H1 (cell line): ENCODE measurements around the gene PUSL1. TPM values are rescaled to one million over a fixed set of nuclear protein-coding genes. Genes with fewer than 3 reads are reported as not detected.

Experiments
- CTCF ChIA-PET: fragments of 300-600 bp; sonication (Branson Sonifier 250); formaldehyde crosslinking; loops from one replicate; lab custom pipeline; 2021; ENCODE audit not compliant: partially characterized antibody; lab: Charles Lee
- POLR2A ChIA-PET: fragments of 300-600 bp; sonication (Branson Sonifier 250); formaldehyde crosslinking; loops from one replicate; lab custom pipeline; 2021; ENCODE audit warnings: inconsistent platforms; ENCODE audit not compliant: partially characterized antibody; lab: Charles Lee
- DNase-seq, 2 experiments: peaks; one replicate each; pipeline versions ENCODE4 v3.0.0 to v3.0.0-alpha.2; 2010 to 2022; ENCODE audit warnings: low spot score in 2 of 2, low read depth in 1 of 2, mixed read lengths in 1 of 2
- FAIRE-seq: peaks from 2 replicates; lab custom pipeline; 2011; peaks lifted over from hg19 to GRCh38; lab: Jason Lieb, UNC
- H2AFZ ChIP-seq: 2 replicates; pipeline ENCODE4 v1.8.1; 2012; ENCODE audit warnings: low read length, inconsistent platforms
- H2AK5ac ChIP-seq: 2 replicates; pipeline ENCODE4 v1.6.1; 2013; ENCODE audit warnings: low read depth, low read length
- H2BK120ac ChIP-seq: replicated peaks from 2 replicates; pipeline ENCODE3; 2013; ENCODE audit warnings: low read depth, low read length, inconsistent platforms
- H2BK12ac ChIP-seq: 2 replicates; pipeline ENCODE4 v1.6.1; 2013; ENCODE audit warnings: low read depth, low read length
- H2BK15ac ChIP-seq: 2 replicates; pipeline ENCODE4 v1.6.1; 2013; ENCODE audit warnings: low read length
- H2BK20ac ChIP-seq: 2 replicates; pipeline ENCODE4 v1.6.1; 2013; ENCODE audit warnings: low read length
- H2BK5ac ChIP-seq: 2 replicates; pipeline ENCODE4 v1.6.1; 2013; ENCODE audit warnings: low read depth, low read length
- H3K14ac ChIP-seq: 2 replicates; pipeline ENCODE4 v1.6.1; 2013; ENCODE audit warnings: inconsistent platforms; ENCODE audit not compliant: insufficient read length
- H3K18ac ChIP-seq: 2 replicates; pipeline ENCODE4 v1.6.1; 2013; ENCODE audit warnings: low read length; ENCODE audit errors: extremely low read depth
- H3K23ac ChIP-seq: 2 replicates; pipeline ENCODE4 v1.6.1; 2013; ENCODE audit warnings: inconsistent platforms; ENCODE audit not compliant: insufficient read length
- H3K23me2 ChIP-seq: 2 replicates; pipeline ENCODE4 v1.6.1; 2013; ENCODE audit warnings: low read depth, low read length
- H3K27ac ChIP-seq: 2 replicates; pipeline ENCODE4 v1.6.1; 2011; ENCODE audit warnings: low read depth, low read length, inconsistent platforms
- H3K27me3 ChIP-seq, 4 experiments: replicated peaks in 1 of 4; 1 replicate in 1 of 4; 2 replicates in 3 of 4; pipeline versions ENCODE4 v1.6.1 to v1.8.1; 2011 to 2013; ENCODE audit warnings: low read length in 3 of 4, mild to moderate bottlenecking in 3 of 4, inconsistent platforms in 2 of 4, mixed read lengths in 2 of 4, moderate library complexity in 1 of 4; ENCODE audit not compliant: control insufficient read depth in 3 of 4, insufficient read depth in 3 of 4; ENCODE audit errors: extremely low read depth in 1 of 4
- H3K36me3 ChIP-seq, 4 experiments: 2 replicates each; pipeline versions ENCODE4 v1.6.1 to v1.8.1; 2011 to 2013; ENCODE audit warnings: mild to moderate bottlenecking in 4 of 4, low read length in 3 of 4, moderate library complexity in 2 of 4, control low read depth in 1 of 4, inconsistent platforms in 1 of 4; ENCODE audit not compliant: insufficient read depth in 4 of 4, control insufficient read depth in 2 of 4
- H3K4ac ChIP-seq: replicated peaks from 2 replicates; pipeline ENCODE3; 2013; ENCODE audit warnings: low read length, low read depth, mixed read lengths, inconsistent platforms; ENCODE audit not compliant: insufficient read length
- H3K4me1 ChIP-seq, 4 experiments: replicated peaks in 1 of 4; 1 replicate in 1 of 4; 2 replicates in 3 of 4; pipeline versions ENCODE4 v1.6.1 to v1.8.1; 2011 to 2013; ENCODE audit warnings: low read length in 3 of 4, inconsistent platforms in 2 of 4, mixed read lengths in 1 of 4; ENCODE audit not compliant: insufficient read depth in 4 of 4, control insufficient read depth in 3 of 4
- H3K4me2 ChIP-seq, 2 experiments: 2 replicates each; pipeline versions ENCODE4 v1.6.1 to v1.8.1; 2011 to 2013; ENCODE audit warnings: low read depth in 2 of 2, low read length in 2 of 2, control low read depth in 1 of 2, inconsistent platforms in 1 of 2, mild to moderate bottlenecking in 1 of 2; ENCODE audit not compliant: insufficient read depth in 1 of 2
- H3K4me3 ChIP-seq, 4 experiments: fragments of 200-600, 300-600 bp in 1 of 4; sonication (generic), shearing (Covaris generic), sonication (Bioruptor Twin) in 1 of 4; 2 replicates each; pipeline versions ENCODE4 v1.5.1 to v1.8.1; 2011 to 2016; ENCODE audit warnings: low read length in 4 of 4, low read depth in 3 of 4, control low read depth in 2 of 4, inconsistent platforms in 2 of 4, mild to moderate bottlenecking in 2 of 4, mixed read lengths in 1 of 4, moderate library complexity in 1 of 4; ENCODE audit not compliant: insufficient read depth in 2 of 4; ENCODE audit errors: extremely low read depth in 1 of 4
- H3K56ac ChIP-seq: replicated peaks from 2 replicates; pipeline ENCODE3; 2013; ENCODE audit warnings: low read depth, mild to moderate bottlenecking, mixed read lengths, low read length, inconsistent platforms; ENCODE audit not compliant: insufficient read length
- H3K79me1 ChIP-seq: 2 replicates; pipeline ENCODE4 v1.6.1; 2013; ENCODE audit warnings: low read depth, low read length, control low read depth
- H3K79me2 ChIP-seq, 2 experiments: 2 replicates each; pipeline versions ENCODE4 v1.6.1 to v1.8.1; 2012 to 2013; ENCODE audit warnings: low read length in 2 of 2, mild to moderate bottlenecking in 2 of 2, inconsistent platforms in 1 of 2; ENCODE audit not compliant: insufficient read depth in 2 of 2, control insufficient read depth in 1 of 2
- H3K9ac ChIP-seq, 4 experiments: replicated peaks in 1 of 4; 1 replicate in 1 of 4; 2 replicates in 3 of 4; pipeline versions ENCODE4 v1.6.1 to v1.8.1; 2011 to 2013; ENCODE audit warnings: low read depth in 3 of 4, low read length in 3 of 4, control low read depth in 2 of 4, mild to moderate bottlenecking in 2 of 4, moderate library complexity in 2 of 4, inconsistent platforms in 1 of 4; ENCODE audit errors: extremely low read depth in 1 of 4
- H3K9me3 ChIP-seq, 2 experiments: 2 replicates each; pipeline versions ENCODE4 v1.6.1 to v1.8.1; 2012 to 2013; ENCODE audit warnings: mild to moderate bottlenecking in 2 of 2, moderate library complexity in 2 of 2, control low read depth in 1 of 2, inconsistent platforms in 1 of 2, low read depth in 1 of 2, low read length in 1 of 2, mixed read lengths in 1 of 2; ENCODE audit not compliant: insufficient read depth in 2 of 2
- H4K20me1 ChIP-seq, 2 experiments: replicated peaks in 1 of 2; 2 replicates each; pipeline versions ENCODE3 to v1.8.1; 2011 to 2013; ENCODE audit warnings: inconsistent platforms in 2 of 2, low read length in 2 of 2, mild to moderate bottlenecking in 1 of 2; ENCODE audit not compliant: insufficient read depth in 2 of 2, control insufficient read depth in 1 of 2
- H4K5ac ChIP-seq: 2 replicates; pipeline ENCODE4 v1.6.1; 2013; ENCODE audit warnings: low read length, low read depth, mixed read lengths, inconsistent platforms; ENCODE audit not compliant: insufficient read length
- H4K8ac ChIP-seq: 2 replicates; pipeline ENCODE4 v1.8.0; 2013; ENCODE audit warnings: mild to moderate bottlenecking, moderate library complexity, low read length, inconsistent platforms; ENCODE audit not compliant: insufficient read depth; ENCODE audit errors: extremely low read depth
- H4K91ac ChIP-seq: replicated peaks from 2 replicates; pipeline ENCODE3; 2013; ENCODE audit warnings: low read length, mixed read lengths, inconsistent platforms; ENCODE audit not compliant: insufficient read length
- ATF2 ChIP-seq: IDR thresholded peaks from 2 replicates; pipeline ENCODE4 v1.6.1; 2012; ENCODE audit warnings: low read length, inconsistent platforms
- GTF2F1 ChIP-seq: IDR thresholded peaks from 2 replicates; pipeline ENCODE4 v1.6.1; 2012; ENCODE audit warnings: low read depth, low read length, improper control_type of control experiment, borderline replicate concordance
- KDM5A ChIP-seq: fragments of 200-600 bp; IDR thresholded peaks from 2 replicates; pipeline ENCODE4 v1.7.1; 2012; ENCODE audit warnings: mild to moderate bottlenecking, low read length, inconsistent platforms, mixed read lengths
- NANOG ChIP-seq: IDR thresholded peaks from 2 replicates; pipeline ENCODE4 v1.6.1; 2011; ENCODE audit warnings: low read length, low read depth, mild to moderate bottlenecking, inconsistent platforms; ENCODE audit not compliant: insufficient read depth, poor library complexity, severe bottlenecking
- PHF8 ChIP-seq: fragments of 200-600 bp; sonication (generic); conservative IDR thresholded peaks from 2 replicates; pipeline ENCODE4 v1.7.1; 2012; ENCODE audit warnings: low read depth, mild to moderate bottlenecking, inconsistent platforms, low read length, moderate library complexity
- SIX5 ChIP-seq: IDR thresholded peaks from 2 replicates; pipeline ENCODE4 v1.6.1; 2011; ENCODE audit warnings: mild to moderate bottlenecking, low read depth, low read length
- TEAD4 ChIP-seq: IDR thresholded peaks from 2 replicates; pipeline ENCODE4 v1.6.1; 2012; ENCODE audit warnings: low read depth, low read length, inconsistent platforms, mixed read lengths
- WGBS, 2 experiments: shearing (Covaris generic) in 1 of 2; methylation state at CpG; one replicate each; pipeline versions ENCODE4 v1.1.6 to v1.1.7; 2013 to 2015; ENCODE audit warnings: low lambda C conversion rate in 2 of 2, mixed read lengths in 2 of 2, inconsistent platforms in 1 of 2, low coverage in 1 of 2, missing lambda C conversion rate in 1 of 2; ENCODE audit not compliant: insufficient replicate concordance in 2 of 2, insufficient coverage in 1 of 2, insufficient read length in 1 of 2; ENCODE audit errors: extremely low coverage in 1 of 2, missing lambda C conversion rate in 1 of 2; 5-methylcytosine and 5-hydroxymethylcytosine counted together
- polyA plus RNA-seq, 7 experiments: library from polyadenylated mRNA; depleted of rRNA in 3 of 7; stranded (reverse) in 5 of 7; unstranded in 2 of 7; fragments of >200 nt in 5 of 7; fragments of 200-250 nt in 2 of 7; gene quantifications; 1 replicate in 5 of 7; 2 replicates in 1 of 7; 4 replicates in 1 of 7; pipeline versions ENCODE4 v1.2.1 to v1.2.3, GENCODE V29; 2011 to 2013; ENCODE audit warnings: missing spikeins in 2 of 7, mixed read lengths in 2 of 7
- total RNA-seq: library from RNA; stranded (reverse); fragmentation: NEBNext Ultra II Directional; extraction: Animal tissue kit (Norgen Biotek cat#: 25700); gene quantifications from 2 replicates; pipeline ENCODE4 v1.2.1, GENCODE V29; 2021

Gene PUSL1
- total and polyA plus RNA-seq, 2 of the 8 experiments (the other 6 are each of a cell fraction or from before 2014, with no cell fraction given) = 38.8 to 87.4 TPM

DNA sequence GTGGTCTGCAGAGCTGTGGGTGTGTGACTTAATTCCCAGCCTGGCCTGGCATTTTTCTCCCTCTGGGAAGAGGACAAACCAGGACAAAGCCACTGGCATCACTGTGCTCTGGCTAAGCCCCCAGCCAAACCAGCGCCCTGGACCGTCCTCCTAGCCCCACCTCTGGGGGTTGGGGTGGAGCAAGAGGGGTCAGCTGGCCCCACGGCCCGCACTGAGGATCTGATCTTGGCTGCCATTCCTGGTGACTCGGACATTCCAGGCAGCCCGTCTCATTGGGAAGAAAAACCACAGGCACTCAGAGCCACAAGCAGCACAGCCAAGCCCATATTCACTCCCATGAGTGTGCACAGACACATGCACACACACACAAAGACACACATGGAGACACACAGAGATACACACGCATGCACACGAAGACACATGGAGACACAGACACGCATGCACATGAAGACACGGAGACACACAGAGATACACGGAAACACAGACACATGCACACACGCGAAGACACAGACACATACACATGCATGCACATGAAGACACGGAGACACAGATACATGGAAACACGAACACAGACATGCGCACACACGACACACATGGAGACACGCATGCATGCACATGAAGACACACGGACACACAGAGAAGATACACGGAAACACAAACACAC is 52.2 kb downstream of the PUSL1 start:
- Histone ChIP-seq H2BK120ac (peak overlapping the region; percentile 15), H3K79me1 (no peaks in the 10 kb centered on the region), H3K56ac (no peak overlapping the region), H3K23ac (no peak overlapping the region), H3K36me3 (no peaks in the 10 kb centered on the region), H3K14ac (no peak overlapping the region), H2BK20ac (0 out of 2 replicates have a peak overlapping the region, but pooled peaks have one; percentile 87), H3K27ac (no peak overlapping the region), H2BK12ac (peak overlapping the region; percentile 95), H3K9ac (peak overlapping the region in 1 of 4 experiments; percentile 12; a peak in 2 of 7 replicates), H2AK5ac (peak overlapping the region; percentile 96), H3K4ac (peak overlapping the region; percentile 99), H3K27me3 (no peaks in the 10 kb centered on the region; a peak in 4 of 7 replicates), H3K23me2 (no peaks in the 10 kb centered on the region; the same call in 1 of the 2 replicates), H3K4me3 (no peak overlapping the region), H3K4me2 (0 out of 4 replicates have a peak overlapping the region, but pooled peaks of 1 of the 2 experiments have one; percentile 1), H3K18ac (peak overlapping the region; percentile 65), H2AFZ (no peak overlapping the region), H4K5ac (no peak overlapping the region), H4K91ac (peak overlapping the region; percentile 94), H2BK5ac (peak overlapping the region; percentile 66; the same call in 1 of the 2 replicates), H4K20me1 (no peaks in the 10 kb centered on the region), H3K9me3 (no peaks in the 10 kb centered on the region), H3K79me2 (no peaks in the 10 kb centered on the region), H4K8ac (no peak overlapping the region; the same call in 1 of the 2 replicates), H3K4me1 (peaks cover 2 to 23% (median 17%) of the 10 kb centered on the region in 4 experiments), H2BK15ac (peak overlapping the region; percentile 97)
- ChIA-PET CTCF (interaction anchor here (1.1 kb wide), 1 partner anchor 45 kb away, joined by 3 read pairs; no protein-coding TSS in a partner anchor), POLR2A (interaction anchor here (1.8 to 4.0 kb wide), 3 partner anchors 10 to 24 kb away, joined by 6 to 19 read pairs (median 17); partner anchors contain the start of gene AURKAIP1)
- no peak for DNase-seq
- TF ChIP-seq ATF2 (no peak), TEAD4 (peak; percentile 54; the same call in 1 of the 2 replicates), KDM5A (no peak), PHF8 (no peak), NANOG (no peak), SIX5 (no peak), GTF2F1 (no peak)
- 88% methylated on average over 20 of the region's 20 CpGs; no CpG with 5 or more reads in 1 of the 2 experiments for WGBS, 2 experiments
- no peak for FAIRE-seq
